A549 (cell line): Measurements from ENCODE around the gene C6orf52. TPM values are rescaled to one million over a fixed set of nuclear protein-coding genes. Genes with fewer than 3 reads are reported as not detected.

ENCODE experiments used
- ATAC-seq, 2 experiments: fragments of 200-7000 bp in 1 of 2; fragments of >200 bp in 1 of 2; cut with Nextera tagmentation in 1 of 2; cut with Tn5 transposase in 1 of 2; 3 replicates each; pipeline versions ENCODE4 v1.8.0 to v1.9.1; 2018 to 2020; ENCODE audit warnings: mild to moderate bottlenecking in 1 of 2, moderate library complexity in 1 of 2
- CTCF ChIA-PET: fragments of 300-600 bp; sonication (Branson Sonifier 250); formaldehyde crosslinking; extraction: SDS; loops from one replicate; lab custom pipeline; 2021; ENCODE audit warnings: antibody characterized with exemption, inconsistent platforms; lab: Yijun Ruan, JAX
- POLR2A ChIA-PET: fragments of 350-600 bp; formaldehyde crosslinking; extraction: SDS; loops from one replicate; lab custom pipeline; 2021; ENCODE audit warnings: antibody characterized with exemption, inconsistent platforms; lab: Yijun Ruan, JAX
- DNase-seq, 2 experiments: peaks; one replicate each; pipeline versions ENCODE4 v3.0.0 to v3.0.0-alpha.2; 2011 to 2016; ENCODE audit warnings: low read depth in 1 of 2, low spot score in 1 of 2
- FAIRE-seq: peaks from 2 replicates; lab custom pipeline; 2011; peaks lifted over from hg19 to GRCh38; lab: Jason Lieb, UNC
- H3K27ac ChIP-seq, 2 experiments: fragments of >200 bp; sonication (Bioruptor Twin); formaldehyde crosslinking; 3 replicates each; pipeline ENCODE4 v1.5.1; 2016 to 2017
- H3K4me1 ChIP-seq: fragments of >200 bp; sonication (Bioruptor Twin); formaldehyde crosslinking; 3 replicates; pipeline ENCODE4 v1.6.1; 2016
- H3K4me2 ChIP-seq: fragments of >200 bp; sonication (Bioruptor Twin); formaldehyde crosslinking; 3 replicates; pipeline ENCODE4 v1.6.1; 2016
- H3K4me3 ChIP-seq: fragments of >200 bp; sonication (Bioruptor Twin); formaldehyde crosslinking; 3 replicates; pipeline ENCODE4 v1.5.1; 2016
- H3K9me3 ChIP-seq: fragments of >200 bp; sonication (Bioruptor Twin); formaldehyde crosslinking; 3 replicates; pipeline ENCODE4 v1.6.1; 2016
- BHLHE40 ChIP-seq: IDR thresholded peaks from 2 replicates; pipeline ENCODE4 v1.6.1; 2012; ENCODE audit warnings: low read depth, low read length, inconsistent platforms
- CBX2 ChIP-seq: fragments of 200-600 bp; sonication (generic); IDR thresholded peaks from 2 replicates; pipeline ENCODE4 v1.6.1; 2016; ENCODE audit warnings: low read depth, mild to moderate bottlenecking, borderline replicate concordance
- CEBPB ChIP-seq, 2 experiments: fragments of >200 bp in 1 of 2; sonication (Bioruptor Twin) in 1 of 2; formaldehyde crosslinking in 1 of 2; IDR thresholded peaks; 2 replicates each; pipeline ENCODE4 v1.6.1; 2012 to 2016
- EHMT2 ChIP-seq: fragments of 200-600 bp; sonication (generic); IDR thresholded peaks from 2 replicates; pipeline ENCODE4 v1.6.1; 2016; ENCODE audit warnings: antibody characterized with exemption, low read depth, mild to moderate bottlenecking, moderate library complexity
- HOXA7 ChIP-seq: fragments of 250-450 bp; sonication (Bioruptor Pico); IDR thresholded peaks from 2 replicates; pipeline ENCODE4 v1.5.0; 2020; ENCODE audit warnings: mild to moderate bottlenecking, moderate library complexity
- JUN ChIP-seq, 2 experiments: fragments of >200 bp; sonication (Bioruptor Twin); formaldehyde crosslinking; IDR thresholded peaks; 2 replicates in 1 of 2; 3 replicates in 1 of 2; pipeline ENCODE4 v1.6.1; 2016 to 2017
- MAX ChIP-seq: IDR thresholded peaks from 2 replicates; pipeline ENCODE4 v1.6.1; 2012
- MYC ChIP-seq: IDR thresholded peaks from 2 replicates; pipeline ENCODE4 v1.6.1; 2012; ENCODE audit warnings: mild to moderate bottlenecking, inconsistent platforms, low read length, improper control_type of control experiment, borderline replicate concordance
- NR3C1 ChIP-seq: fragments of >200 bp; sonication (Bioruptor Twin); formaldehyde crosslinking; IDR thresholded peaks from 3 replicates; pipeline ENCODE4 v1.6.1; 2017
- PHF8 ChIP-seq: fragments of 200-600 bp; sonication (generic); IDR thresholded peaks from 2 replicates; pipeline ENCODE4 v1.6.1; 2016; ENCODE audit warnings: low read depth, mild to moderate bottlenecking, antibody characterized with exemption, moderate library complexity, borderline replicate concordance
- POLR2A ChIP-seq: IDR thresholded peaks from 2 replicates; pipeline ENCODE4 v1.6.1; 2012; ENCODE audit warnings: mild to moderate bottlenecking, low read length
- RAD21 ChIP-seq, 2 experiments: fragments of >200 bp in 1 of 2; sonication (Bioruptor Twin) in 1 of 2; formaldehyde crosslinking in 1 of 2; IDR thresholded peaks in 1 of 2; conservative IDR thresholded peaks in 1 of 2; 2 replicates in 1 of 2; 3 replicates in 1 of 2; pipeline ENCODE4 v1.6.1; 2012 to 2018; ENCODE audit warnings: inconsistent platforms in 1 of 2
- SMC3 ChIP-seq: fragments of >200 bp; sonication (Bioruptor Twin); formaldehyde crosslinking; IDR thresholded peaks from 3 replicates; pipeline ENCODE4 v1.6.1; 2018; ENCODE audit warnings: inconsistent platforms
- SREBF2 ChIP-seq: fragments of 450-650 bp; IDR thresholded peaks from 2 replicates; pipeline ENCODE4 v1.6.1; 2014; ENCODE audit warnings: mild to moderate bottlenecking, moderate library complexity
- TP53 ChIP-seq: fragments of 250-450 bp; sonication (Bioruptor Pico); IDR thresholded peaks from 2 replicates; pipeline ENCODE4 v1.5.0; 2021; ENCODE audit warnings: mild to moderate bottlenecking, moderate library complexity
- ZNF302 ChIP-seq: fragments of 250-450 bp; sonication (Bioruptor Pico); IDR thresholded peaks from 2 replicates; pipeline ENCODE4 v1.9.0; 2021; ENCODE audit warnings: inconsistent platforms, mild to moderate bottlenecking, moderate library complexity
- ZSCAN20 ChIP-seq: fragments of 250-450 bp; sonication (Bioruptor Pico); IDR thresholded peaks from 2 replicates; pipeline ENCODE4 v1.8.0; 2022; ENCODE audit warnings: mild to moderate bottlenecking, moderate library complexity
- WGBS: methylation state at CpG from one replicate; pipeline ENCODE4 v1.1.6; 2017; ENCODE audit errors: missing lambda C conversion rate; 5-methylcytosine and 5-hydroxymethylcytosine counted together
- polyA plus RNA-seq, 4 experiments: library from polyadenylated mRNA; depleted of rRNA in 3 of 4; stranded (reverse); fragments of >200 nt; fragmentation: RNase III in 1 of 4; extraction: RNeasy Plus Mini Kit Qiagen cat#74134 plus additional on column Dnase treatment in 1 of 4; gene quantifications; 2 replicates in 3 of 4; 3 replicates in 1 of 4; pipeline ENCODE4 v1.2.3, GENCODE V29; 2011 to 2017
- TF ChIP-seq, protein P1 (sequence below): fragments of 450-650 bp; IDR thresholded peaks from 2 replicates; pipeline ENCODE4 v1.6.1; 2014; ENCODE audit warnings: antibody characterized with exemption
- TF ChIP-seq, protein P2 (sequence below): fragments of 200-600 bp; sonication (generic); IDR thresholded peaks from 2 replicates; pipeline ENCODE4 v1.6.1; 2016; ENCODE audit warnings: antibody characterized with exemption, mild to moderate bottlenecking, moderate library complexity
- TF ChIP-seq, protein P3 (sequence below): fragments of >200 bp; sonication (Bioruptor Twin); formaldehyde crosslinking; IDR thresholded peaks from 3 replicates; pipeline ENCODE4 v1.6.1; 2016

C6orf52 gene
- polyA plus RNA-seq, 2 of the 4 experiments (the other 2 are of a cell fraction) = 1.3 to 2.2 TPM

DNA sequence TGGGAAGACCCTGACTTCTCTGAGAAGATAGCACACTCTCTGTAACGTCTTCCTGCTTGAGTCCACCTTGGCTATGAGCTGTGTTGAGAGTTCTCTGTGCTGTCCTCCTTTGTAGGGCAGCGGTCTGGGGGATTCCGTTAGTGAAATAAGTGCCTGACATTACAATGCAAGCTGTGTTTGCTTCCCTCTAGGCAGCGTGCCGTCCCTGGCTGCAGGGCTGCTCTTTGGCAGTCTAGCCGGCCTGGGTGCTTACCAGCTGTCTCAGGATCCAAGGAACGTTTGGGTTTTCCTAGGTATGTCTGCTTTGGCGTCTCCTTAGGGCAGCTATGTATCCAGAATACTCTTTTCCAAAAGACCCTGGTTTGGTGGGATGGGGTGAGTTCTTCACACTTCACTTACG, 31.3 kb upstream of the C6orf52 start:
- FAIRE-seq = no peak

DNA sequence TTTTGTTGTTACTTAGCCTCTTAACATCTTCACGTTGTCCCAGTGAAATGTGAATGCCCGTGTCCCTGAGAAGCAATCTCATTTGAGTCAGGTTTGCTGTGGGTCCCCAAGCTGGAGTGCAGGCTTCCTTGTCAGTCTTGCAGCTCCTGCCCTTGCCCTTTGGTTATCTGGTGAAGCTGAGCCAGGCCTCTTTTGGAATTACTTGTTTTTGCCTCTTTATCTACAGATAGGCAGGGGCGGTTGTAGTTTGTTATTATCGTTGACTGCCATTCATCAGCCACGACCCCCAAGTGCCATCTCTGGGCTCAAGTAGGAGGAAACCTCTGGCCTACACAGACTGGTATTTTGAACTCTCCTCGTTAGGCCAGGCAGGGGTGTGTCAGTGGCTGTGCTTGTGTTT, 30.6 kb upstream of the C6orf52 start:
- DNase-seq (no peak), ATAC-seq (no peak), FAIRE-seq (no peak)
- H3K27ac ChIP-seq = peak overlapping the region in 1 of 2 experiments; percentile 95; a peak in 2 of 6 replicates
- H3K4me3 ChIP-seq = no peak overlapping the region
- TF ChIP-seq MYC (no peak), JUN (IDR thresholded peaks at IDR 0.05) (no peak), ZSCAN20 (no peak), ZNF302 (CRISPR knock-in tag) (no peak), CBX2 (no peak), HOXA7 (CRISPR knock-in tag) (no peak), NR3C1 (no peak)
- TF ChIP-seq, protein P1, sequence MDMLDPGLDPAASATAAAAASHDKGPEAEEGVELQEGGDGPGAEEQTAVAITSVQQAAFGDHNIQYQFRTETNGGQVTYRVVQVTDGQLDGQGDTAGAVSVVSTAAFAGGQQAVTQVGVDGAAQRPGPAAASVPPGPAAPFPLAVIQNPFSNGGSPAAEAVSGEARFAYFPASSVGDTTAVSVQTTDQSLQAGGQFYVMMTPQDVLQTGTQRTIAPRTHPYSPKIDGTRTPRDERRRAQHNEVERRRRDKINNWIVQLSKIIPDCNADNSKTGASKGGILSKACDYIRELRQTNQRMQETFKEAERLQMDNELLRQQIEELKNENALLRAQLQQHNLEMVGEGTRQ = no peak
- no peak overlapping the region for H3K4me2 ChIP-seq
- WGBS = 93% methylated on average over 5 of the region's 6 CpGs
- peaks cover 17% of the 10 kb centered on the region for H3K4me1 ChIP-seq
- POLR2A ChIA-PET = no interaction called here
- CTCF ChIA-PET = no interaction called here
- no peaks in the 10 kb centered on the region for H3K9me3 ChIP-seq

More for the DNA sequence above, 31.3 kb upstream of the C6orf52 start:
- ATAC-seq (no peak), DNase-seq (no peak)
- Histone ChIP-seq H3K4me1 (peaks cover 17% of the 10 kb centered on the region), H3K27ac (no peak overlapping the region), H3K9me3 (no peaks in the 10 kb centered on the region), H3K4me2 (no peak overlapping the region), H3K4me3 (no peak overlapping the region)
- ChIA-PET CTCF (interaction anchor here (0.9 kb wide), 1 partner anchor 15 kb away, joined by 3 read pairs; no protein-coding TSS in a partner anchor), POLR2A (no interaction called here)
- 90% methylated on average over 9 of the region's 9 CpGs for WGBS
- no peak for TF ChIP-seq PHF8
- TF ChIP-seq, all 56 proteins: peak for 0

GRCh38 chr6:10723567-10723881, 29.1 kb upstream of the C6orf52 start:
- CTCF ChIA-PET = interaction anchor here (1.2 kb wide), 1 partner anchor 9 kb away, joined by 5 read pairs; no protein-coding TSS in a partner anchor
- 0 out of 5 replicates have a peak, but pooled peaks of 1 of the 2 experiments have one; percentile 12 for TF ChIP-seq JUN (IDR thresholded peaks at IDR 0.05)
- TF ChIP-seq POLR2A = no peak
- TF ChIP-seq, all 56 proteins: peak for 1
- peak overlapping the region; percentile 68 for H3K4me3 ChIP-seq
- DNase-seq = no peak
- H3K9me3 ChIP-seq = peaks cover 1% of the 10 kb centered on the region; the same call in 1 of the 3 replicates
- H3K27ac ChIP-seq = peak overlapping the region; percentile 95
- POLR2A ChIA-PET = interaction anchor here (1.1 to 2.2 kb wide), 2 partner anchors 24 to 28 kb away, joined by 3 to 31 read pairs; partner anchors contain the start of genes C6orf52, PAK1IP1 and TMEM14B
- no peak for FAIRE-seq
- H3K4me1 ChIP-seq = peaks cover 17% of the 10 kb centered on the region
- WGBS = 24% methylated on average over 7 of the region's 7 CpGs
- H3K4me2 ChIP-seq = peak overlapping the region; percentile 95
- peak in 1 of 2 experiments; percentile 1; a peak in 1 of 6 replicates for ATAC-seq

- FAIRE-seq = no peak
- TF ChIP-seq, protein P2, sequence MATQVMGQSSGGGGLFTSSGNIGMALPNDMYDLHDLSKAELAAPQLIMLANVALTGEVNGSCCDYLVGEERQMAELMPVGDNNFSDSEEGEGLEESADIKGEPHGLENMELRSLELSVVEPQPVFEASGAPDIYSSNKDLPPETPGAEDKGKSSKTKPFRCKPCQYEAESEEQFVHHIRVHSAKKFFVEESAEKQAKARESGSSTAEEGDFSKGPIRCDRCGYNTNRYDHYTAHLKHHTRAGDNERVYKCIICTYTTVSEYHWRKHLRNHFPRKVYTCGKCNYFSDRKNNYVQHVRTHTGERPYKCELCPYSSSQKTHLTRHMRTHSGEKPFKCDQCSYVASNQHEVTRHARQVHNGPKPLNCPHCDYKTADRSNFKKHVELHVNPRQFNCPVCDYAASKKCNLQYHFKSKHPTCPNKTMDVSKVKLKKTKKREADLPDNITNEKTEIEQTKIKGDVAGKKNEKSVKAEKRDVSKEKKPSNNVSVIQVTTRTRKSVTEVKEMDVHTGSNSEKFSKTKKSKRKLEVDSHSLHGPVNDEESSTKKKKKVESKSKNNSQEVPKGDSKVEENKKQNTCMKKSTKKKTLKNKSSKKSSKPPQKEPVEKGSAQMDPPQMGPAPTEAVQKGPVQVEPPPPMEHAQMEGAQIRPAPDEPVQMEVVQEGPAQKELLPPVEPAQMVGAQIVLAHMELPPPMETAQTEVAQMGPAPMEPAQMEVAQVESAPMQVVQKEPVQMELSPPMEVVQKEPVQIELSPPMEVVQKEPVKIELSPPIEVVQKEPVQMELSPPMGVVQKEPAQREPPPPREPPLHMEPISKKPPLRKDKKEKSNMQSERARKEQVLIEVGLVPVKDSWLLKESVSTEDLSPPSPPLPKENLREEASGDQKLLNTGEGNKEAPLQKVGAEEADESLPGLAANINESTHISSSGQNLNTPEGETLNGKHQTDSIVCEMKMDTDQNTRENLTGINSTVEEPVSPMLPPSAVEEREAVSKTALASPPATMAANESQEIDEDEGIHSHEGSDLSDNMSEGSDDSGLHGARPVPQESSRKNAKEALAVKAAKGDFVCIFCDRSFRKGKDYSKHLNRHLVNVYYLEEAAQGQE = no peak
- peak; percentile 88 for TF ChIP-seq MAX
- TF ChIP-seq ZSCAN20 = no peak
- no peak for TF ChIP-seq RAD21 (conservative IDR thresholded peaks at IDR 0.05 in 1 of 2, IDR thresholded peaks at IDR 0.05 in 1 of 2)
- peak; percentile 76; the same call in 1 of the 2 replicates for TF ChIP-seq PHF8
- TF ChIP-seq POLR2A = peak; percentile 67
- TF ChIP-seq, protein P1 = no peak
- TF ChIP-seq SMC3 = no peak
- TF ChIP-seq, protein P3, sequence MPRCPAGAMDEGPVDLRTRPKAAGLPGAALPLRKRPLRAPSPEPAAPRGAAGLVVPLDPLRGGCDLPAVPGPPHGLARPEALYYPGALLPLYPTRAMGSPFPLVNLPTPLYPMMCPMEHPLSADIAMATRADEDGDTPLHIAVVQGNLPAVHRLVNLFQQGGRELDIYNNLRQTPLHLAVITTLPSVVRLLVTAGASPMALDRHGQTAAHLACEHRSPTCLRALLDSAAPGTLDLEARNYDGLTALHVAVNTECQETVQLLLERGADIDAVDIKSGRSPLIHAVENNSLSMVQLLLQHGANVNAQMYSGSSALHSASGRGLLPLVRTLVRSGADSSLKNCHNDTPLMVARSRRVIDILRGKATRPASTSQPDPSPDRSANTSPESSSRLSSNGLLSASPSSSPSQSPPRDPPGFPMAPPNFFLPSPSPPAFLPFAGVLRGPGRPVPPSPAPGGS = peak; percentile 63; the same call in 1 of the 3 replicates
- TF ChIP-seq EHMT2 = no peak
- no peak for TF ChIP-seq TP53
- TF ChIP-seq SREBF2 = no peak
- TF ChIP-seq JUN (IDR thresholded peaks at IDR 0.05) = peak; percentile 37 to 38; a peak in 1 of 5 replicates
- peak; percentile 59 to 78; a peak in 2 of 4 replicates for TF ChIP-seq CEBPB (IDR thresholded peaks at IDR 0.05)
- TF ChIP-seq BHLHE40 = no peak
Measured at GRCh38 chr6:10722820-10723566, 28.6 kb upstream of the C6orf52 start, which contains the start of gene TMEM14C. TMEM14C (plus strand) TSS chr6:10723070; CDS start chr6:10724614, 1,544 bp downstream.

More at GRCh38 chr6:10722820-10723566, 28.6 kb upstream of the C6orf52 start, which contains the start of gene TMEM14C:
- DNase-seq (peak; percentile 91 to 97), ATAC-seq (peak; percentile 99)
- H3K4me1 ChIP-seq = peaks cover 17% of the 10 kb centered on the region
- ChIA-PET POLR2A (interaction anchor here (0.8 to 2.2 kb wide), 13 partner anchors 11 to 244 kb away, joined by 3 to 31 read pairs (median 4); partner anchors contain the start of genes C6orf52, GCNT2, PAK1IP1 and TMEM14B), CTCF (interaction anchor here (0.6 to 1.6 kb wide), 3 partner anchors 12 to 78 kb away, joined by 3 to 4 read pairs (median 3); partner anchors contain the start of genes C6orf52 and PAK1IP1)
- peak within 1 kb of the TSS; percentile 68 for H3K4me3 ChIP-seq
- H3K9me3 ChIP-seq = peaks cover 6% of the 10 kb centered on the region; the same call in 1 of the 3 replicates
- peak within 1 kb of the TSS; percentile 95 for H3K27ac ChIP-seq
- H3K4me2 ChIP-seq = peak within 1 kb of the TSS; percentile 95
- 1% methylated on average over 44 of the region's 55 CpGs for WGBS
